SK-N-SH (cell line): Measurements from ENCODE around the gene PSMD8. TPM values are rescaled to one million over a fixed set of nuclear protein-coding genes. Genes with fewer than 3 reads are reported as not detected.

Experiments
- CTCF ChIA-PET: fragments of 300-600, 350-600 bp; formaldehyde crosslinking; extraction: SDS; loops from one replicate; lab custom pipeline; 2021; lab: Yijun Ruan, JAX
- POLR2A ChIA-PET: fragments of 350-600 bp; sonication (Branson Sonifier 250); formaldehyde crosslinking; extraction: SDS; loops from one replicate; lab custom pipeline; 2020; ENCODE audit warnings: antibody characterized with exemption, inconsistent platforms; lab: Yijun Ruan, JAX
- DNase-seq: peaks from one replicate; pipeline ENCODE4 v3.0.0; 2012
- H2AFZ ChIP-seq: fragments of 200-600 bp; sonication (generic); 2 replicates; pipeline ENCODE4 v1.8.1; 2016; ENCODE audit warnings: antibody characterized with exemption, mild to moderate bottlenecking, low read depth
- H3F3A ChIP-seq: fragments of 200-600 bp; sonication (generic); replicated peaks from 2 replicates; pipeline ENCODE3; 2016; ENCODE audit warnings: antibody characterized with exemption, mild to moderate bottlenecking; ENCODE audit not compliant: insufficient read depth
- H3K27ac ChIP-seq, 2 experiments: fragments of 200-500 bp in 1 of 2; fragments of 200-600 bp in 1 of 2; sonication (Bioruptor generic) in 1 of 2; sonication (generic), shearing (Covaris generic) in 1 of 2; 2 replicates each; pipeline versions ENCODE4 v1.5.1 to v1.6.1; 2014 to 2016; ENCODE audit warnings: low read depth in 2 of 2, inconsistent platforms in 1 of 2, low read length in 1 of 2, mild to moderate bottlenecking in 1 of 2, mixed read lengths in 1 of 2
- H3K27me3 ChIP-seq: fragments of 200-600 bp; sonication (generic), shearing (Covaris generic); 2 replicates; pipeline ENCODE4 v1.6.1; 2016; ENCODE audit warnings: mixed run types; ENCODE audit not compliant: insufficient read depth
- H3K36me3 ChIP-seq, 2 experiments: fragments of 200-500 bp in 1 of 2; fragments of 200-600 bp in 1 of 2; sonication (Bioruptor generic) in 1 of 2; sonication (generic) in 1 of 2; replicated peaks in 1 of 2; 2 replicates each; pipeline versions ENCODE3 to v1.5.1; 2014 to 2016; ENCODE audit warnings: low read length in 1 of 2, mild to moderate bottlenecking in 1 of 2; ENCODE audit not compliant: insufficient read depth in 2 of 2, control insufficient read depth in 1 of 2
- H3K4me1 ChIP-seq, 2 experiments: fragments of 200-500 bp in 1 of 2; fragments of 200-600 bp in 1 of 2; sonication (Bioruptor generic) in 1 of 2; sonication (generic), shearing (Covaris generic) in 1 of 2; 2 replicates each; pipeline versions ENCODE4 v1.5.1 to v1.6.1; 2014 to 2016; ENCODE audit warnings: low read depth in 1 of 2, low read length in 1 of 2, mixed run types in 1 of 2; ENCODE audit not compliant: insufficient read depth in 2 of 2, control insufficient read depth in 1 of 2
- H3K4me2 ChIP-seq: fragments of 200-600 bp; sonication (generic), shearing (Covaris generic); 2 replicates; pipeline ENCODE4 v1.6.1; 2017; ENCODE audit warnings: mixed run types
- H3K4me3 ChIP-seq, 2 experiments: fragments of 200-500 bp in 1 of 2; fragments of 200-600 bp in 1 of 2; sonication (Bioruptor generic) in 1 of 2; sonication (generic), shearing (Covaris generic) in 1 of 2; 2 replicates each; pipeline versions ENCODE4 v1.5.1 to v1.8.1; 2014 to 2016; ENCODE audit warnings: low read depth in 2 of 2, inconsistent platforms in 1 of 2, low read length in 1 of 2, mild to moderate bottlenecking in 1 of 2, mixed read lengths in 1 of 2, moderate library complexity in 1 of 2
- H3K79me2 ChIP-seq: fragments of 200-600 bp; sonication (generic); 2 replicates; pipeline ENCODE4 v1.8.1; 2017; ENCODE audit warnings: mild to moderate bottlenecking; ENCODE audit not compliant: insufficient read depth
- H3K9ac ChIP-seq: fragments of 200-600 bp; sonication (generic); 2 replicates; pipeline ENCODE4 v1.6.1; 2017; ENCODE audit warnings: mixed run types
- H3K9me2 ChIP-seq: fragments of 200-600 bp; sonication (generic); 2 replicates; pipeline ENCODE4 v1.6.1; 2017; ENCODE audit warnings: mixed run types
- H3K9me3 ChIP-seq: fragments of 200-600 bp; sonication (generic); 2 replicates; pipeline ENCODE4 v1.6.1; 2017; ENCODE audit warnings: mixed run types, mild to moderate bottlenecking, moderate library complexity
- H4K20me1 ChIP-seq: fragments of 200-600 bp; sonication (generic); 2 replicates; pipeline ENCODE4 v1.6.1; 2017; ENCODE audit warnings: mild to moderate bottlenecking, mixed run types; ENCODE audit not compliant: insufficient read depth
- CHD2 ChIP-seq: fragments of 150-350 bp; IDR thresholded peaks from 2 replicates; pipeline ENCODE4 v1.6.1; 2018; ENCODE audit warnings: low read length; ENCODE audit not compliant: partially characterized antibody
- EP300 ChIP-seq, 2 experiments: IDR thresholded peaks; 2 replicates each; pipeline versions ENCODE4 v1.4.0 to v1.6.1; 2012; ENCODE audit warnings: borderline replicate concordance in 1 of 2, low read depth in 1 of 2, low read length in 1 of 2
- GATA2 ChIP-seq: sonication (generic); formaldehyde crosslinking; IDR thresholded peaks from 2 replicates; pipeline ENCODE4 v1.5.0; 2020; ENCODE audit warnings: mild to moderate bottlenecking, missing genetic modification reagents
- MXI1 ChIP-seq: IDR thresholded peaks from 2 replicates; pipeline ENCODE4 v1.6.1; 2012; ENCODE audit warnings: mild to moderate bottlenecking, low read depth, low read length, improper control_type of control experiment
- NFIC ChIP-seq: IDR thresholded peaks from 2 replicates; pipeline ENCODE4 v1.4.0; 2012; ENCODE audit warnings: borderline replicate concordance
- NRF1 ChIP-seq: IDR thresholded peaks from 2 replicates; pipeline ENCODE4 v1.6.1; 2012; ENCODE audit warnings: low read depth, mild to moderate bottlenecking, low read length
- RAD21 ChIP-seq: IDR thresholded peaks from 2 replicates; pipeline ENCODE4 v1.6.1; 2012; ENCODE audit warnings: mild to moderate bottlenecking, low read length
- RCOR1 ChIP-seq: fragments of 150-350 bp; IDR thresholded peaks from 2 replicates; pipeline ENCODE4 v1.6.1; 2017; ENCODE audit warnings: antibody characterized with exemption, low read length
- RFX5 ChIP-seq: IDR thresholded peaks from 2 replicates; pipeline ENCODE4 v1.6.1; 2012; ENCODE audit warnings: mild to moderate bottlenecking, improper control_type of control experiment, low read length
- TCF12 ChIP-seq: IDR thresholded peaks from 2 replicates; pipeline ENCODE4 v1.4.0; 2012
- YY1 ChIP-seq: IDR thresholded peaks from 2 replicates; pipeline ENCODE4 v1.4.0; 2012; ENCODE audit warnings: low read depth, mild to moderate bottlenecking
- WGBS: methylation state at CpG from one replicate; pipeline ENCODE4 v1.1.6; 2017; ENCODE audit warnings: low lambda C conversion rate; 5-methylcytosine and 5-hydroxymethylcytosine counted together
- polyA plus RNA-seq, 3 experiments: library from polyadenylated mRNA; depleted of rRNA; stranded (reverse); fragments of >200 nt; gene quantifications; 2 replicates each; pipeline ENCODE4 v1.2.3, GENCODE V29; 2012
- TF ChIP-seq, protein P1 (sequence below): IDR thresholded peaks from 2 replicates; pipeline ENCODE4 v1.4.0; 2012; ENCODE audit warnings: low read depth, borderline replicate concordance
- TF ChIP-seq, protein P2 (sequence below): fragments of 150-350 bp; IDR thresholded peaks from 2 replicates; pipeline ENCODE4 v1.6.1; 2016; ENCODE audit warnings: mild to moderate bottlenecking, low read depth, low read length
- TF ChIP-seq, protein P3 (sequence below): IDR thresholded peaks from 2 replicates; pipeline ENCODE4 v1.4.0; 2012; ENCODE audit warnings: low read depth
- TF ChIP-seq, protein P4 (sequence below): IDR thresholded peaks from 2 replicates; pipeline ENCODE4; 2012
- TF ChIP-seq, protein P5 (sequence below): fragments of 150-350 bp; IDR thresholded peaks from 2 replicates; pipeline ENCODE4 v1.6.1; 2017; ENCODE audit warnings: antibody characterized with exemption, low read length, low read depth, borderline replicate concordance
- TF ChIP-seq, protein P6 (sequence below): fragments of 200-600 bp; sonication (generic); IDR thresholded peaks from 2 replicates; pipeline ENCODE4 v1.6.1; 2017; ENCODE audit warnings: antibody characterized with exemption, mild to moderate bottlenecking, moderate library complexity

The PSMD8 gene
- polyA plus RNA-seq, 1 of the 3 experiments (the other 2 are of a cell fraction), result 400 TPM

DNA sequence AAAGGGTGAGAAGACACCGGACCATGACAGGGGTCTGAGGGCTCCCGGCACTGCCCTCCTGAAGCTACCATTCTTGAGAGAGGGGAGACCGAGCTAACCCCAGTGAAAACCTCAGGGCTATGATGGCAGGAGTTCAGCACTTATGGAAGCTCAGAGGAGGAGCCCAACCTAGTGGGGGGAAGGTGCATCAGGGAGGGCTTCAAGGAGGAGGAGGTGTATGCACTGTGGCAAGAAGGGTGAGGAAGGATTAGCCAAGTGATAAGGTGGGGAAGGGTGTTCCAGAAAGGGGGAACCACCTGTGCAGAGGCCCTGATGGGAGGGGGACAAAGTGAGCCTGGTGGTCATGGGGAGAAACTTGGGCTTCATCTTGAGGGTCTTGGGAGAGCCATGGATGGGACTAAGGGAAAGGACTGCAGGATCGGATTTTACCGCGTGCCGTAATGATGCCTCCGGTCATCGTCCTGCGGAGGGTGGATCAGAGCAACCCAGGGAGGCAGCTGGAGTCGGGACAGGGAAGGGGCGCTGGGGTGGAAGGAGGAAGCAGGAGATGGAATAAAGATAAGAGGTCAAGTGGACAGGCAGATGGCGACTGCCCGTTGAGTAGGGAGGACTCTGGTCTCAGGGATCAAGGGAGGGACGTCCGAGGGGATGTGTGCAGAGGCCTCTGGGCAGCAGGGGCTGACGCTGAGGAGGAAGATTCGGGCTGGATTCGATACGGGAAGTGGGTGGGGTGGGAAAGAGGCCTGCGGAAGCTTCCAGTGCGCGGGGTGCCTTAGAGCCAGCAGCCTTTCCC is 13.3 kb upstream of the PSMD8 start:
- Histone ChIP-seq H3K4me3 (peak overlapping the region; percentile 58 to 89), H3F3A (peaks cover 6% of the 10 kb centered on the region), H4K20me1 (no peaks in the 10 kb centered on the region), H3K4me2 (peak overlapping the region; percentile 98), H2AFZ (peak overlapping the region; percentile 99; the same call in 1 of the 2 replicates), H3K27ac (peak overlapping the region in 1 of 2 experiments; percentile 14; a peak in 1 of 4 replicates), H3K9me2 (no peaks in the 10 kb centered on the region), H3K9me3 (no peaks in the 10 kb centered on the region), H3K9ac (no peak overlapping the region), H3K27me3 (peaks cover 39% of the 10 kb centered on the region), H3K79me2 (no peaks in the 10 kb centered on the region), H3K36me3 (no peaks in the 10 kb centered on the region), H3K4me1 (peaks cover 0 to 10% of the 10 kb centered on the region in 2 experiments; a peak in 1 of 4 replicates)
- ChIA-PET CTCF (interaction anchor here (0.7 to 1.9 kb wide), 5 partner anchors 11 to 459 kb away, joined by 3 to 5 read pairs (median 3); partner anchors contain the start of gene FAM98C), POLR2A (interaction anchor here (1.8 to 2.1 kb wide), 2 partner anchors 13 to 27 kb away, joined by 7 to 17 read pairs; partner anchors contain the start of genes GGN, PSMD8 and SPRED3)
- DNase-seq, result peak; percentile 48
- TF ChIP-seq, protein P1, sequence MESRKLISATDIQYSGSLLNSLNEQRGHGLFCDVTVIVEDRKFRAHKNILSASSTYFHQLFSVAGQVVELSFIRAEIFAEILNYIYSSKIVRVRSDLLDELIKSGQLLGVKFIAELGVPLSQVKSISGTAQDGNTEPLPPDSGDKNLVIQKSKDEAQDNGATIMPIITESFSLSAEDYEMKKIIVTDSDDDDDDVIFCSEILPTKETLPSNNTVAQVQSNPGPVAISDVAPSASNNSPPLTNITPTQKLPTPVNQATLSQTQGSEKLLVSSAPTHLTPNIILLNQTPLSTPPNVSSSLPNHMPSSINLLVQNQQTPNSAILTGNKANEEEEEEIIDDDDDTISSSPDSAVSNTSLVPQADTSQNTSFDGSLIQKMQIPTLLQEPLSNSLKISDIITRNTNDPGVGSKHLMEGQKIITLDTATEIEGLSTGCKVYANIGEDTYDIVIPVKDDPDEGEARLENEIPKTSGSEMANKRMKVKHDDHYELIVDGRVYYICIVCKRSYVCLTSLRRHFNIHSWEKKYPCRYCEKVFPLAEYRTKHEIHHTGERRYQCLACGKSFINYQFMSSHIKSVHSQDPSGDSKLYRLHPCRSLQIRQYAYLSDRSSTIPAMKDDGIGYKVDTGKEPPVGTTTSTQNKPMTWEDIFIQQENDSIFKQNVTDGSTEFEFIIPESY, result no peak
- TF ChIP-seq RFX5 (no peak), GATA2 (CRISPR knock-in tag) (peak; percentile 35; the same call in 1 of the 2 replicates)
- WGBS, result 5% methylated on average over 23 of the region's 23 CpGs

DNA sequence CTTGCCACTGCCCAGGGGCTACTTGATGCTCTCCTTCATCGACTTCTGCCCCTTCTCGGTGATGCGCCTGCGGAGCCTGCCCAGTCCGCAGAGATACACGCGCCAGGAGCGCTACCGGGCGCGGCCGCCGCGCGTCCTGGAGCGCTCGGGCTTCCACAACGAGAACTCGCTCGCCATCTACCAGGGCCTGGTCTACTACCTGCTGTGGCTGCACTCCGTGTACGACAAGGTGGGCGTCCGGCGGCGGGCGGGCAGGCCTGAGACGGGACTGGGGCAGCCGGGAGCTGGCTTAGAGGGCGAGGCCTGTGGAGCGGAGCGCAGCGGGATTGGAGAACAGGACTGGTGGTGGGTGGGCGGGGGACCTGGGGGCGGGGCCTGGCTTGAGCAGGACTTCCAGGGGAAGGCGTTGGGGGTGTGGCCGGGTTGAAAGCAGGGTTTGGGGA is 12.7 kb upstream of the PSMD8 start:
- Histone ChIP-seq H3K36me3 (no peaks in the 10 kb centered on the region), H4K20me1 (no peaks in the 10 kb centered on the region), H3K9me3 (no peaks in the 10 kb centered on the region), H2AFZ (peak overlapping the region; percentile 99), H3K9ac (no peak overlapping the region; the same call in 1 of the 2 replicates), H3K79me2 (no peaks in the 10 kb centered on the region), H3K4me3 (peak overlapping the region; percentile 58 to 89), H3K4me1 (peaks cover 0 to 10% of the 10 kb centered on the region in 2 experiments; a peak in 1 of 4 replicates), H3K4me2 (peak overlapping the region; percentile 98), H3F3A (peaks cover 6% of the 10 kb centered on the region), H3K9me2 (no peaks in the 10 kb centered on the region), H3K27ac (peak overlapping the region in 1 of 2 experiments; percentile 85; a peak in 1 of 4 replicates), H3K27me3 (peaks cover 36% of the 10 kb centered on the region)
- ChIA-PET POLR2A (interaction anchor here (0.5 to 2.1 kb wide), 5 partner anchors 13 to 669 kb away, joined by 3 to 17 read pairs (median 4); partner anchors contain the start of genes GGN, PSMD8 and SPRED3), CTCF (interaction anchor here (0.7 to 1.9 kb wide), 5 partner anchors 12 to 460 kb away, joined by 3 to 5 read pairs (median 3); partner anchors contain the start of gene FAM98C)
- peak; percentile 97 for DNase-seq
- WGBS, result 0% methylated on average over 13 of the region's 37 CpGs
- TF ChIP-seq TCF12 (no peak), CHD2 (no peak), EP300 (IDR thresholded peaks at IDR 0.05; ENCODE audit: borderline replicate concordance in 1 of 2, low read depth in 1 of 2, low read length in 1 of 2) (no peak), YY1 (no peak), RCOR1 (0 out of 2 replicates have a peak, but pooled peaks have one; percentile 7), NRF1 (0 out of 2 replicates have a peak, but pooled peaks have one; percentile 25), MXI1 (0 out of 2 replicates have a peak, but pooled peaks have one; percentile 44), NFIC (no peak), RAD21 (no peak)
- TF ChIP-seq, protein P2, sequence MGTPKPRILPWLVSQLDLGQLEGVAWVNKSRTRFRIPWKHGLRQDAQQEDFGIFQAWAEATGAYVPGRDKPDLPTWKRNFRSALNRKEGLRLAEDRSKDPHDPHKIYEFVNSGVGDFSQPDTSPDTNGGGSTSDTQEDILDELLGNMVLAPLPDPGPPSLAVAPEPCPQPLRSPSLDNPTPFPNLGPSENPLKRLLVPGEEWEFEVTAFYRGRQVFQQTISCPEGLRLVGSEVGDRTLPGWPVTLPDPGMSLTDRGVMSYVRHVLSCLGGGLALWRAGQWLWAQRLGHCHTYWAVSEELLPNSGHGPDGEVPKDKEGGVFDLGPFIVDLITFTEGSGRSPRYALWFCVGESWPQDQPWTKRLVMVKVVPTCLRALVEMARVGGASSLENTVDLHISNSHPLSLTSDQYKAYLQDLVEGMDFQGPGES, result no peak
- TF ChIP-seq, protein P3, sequence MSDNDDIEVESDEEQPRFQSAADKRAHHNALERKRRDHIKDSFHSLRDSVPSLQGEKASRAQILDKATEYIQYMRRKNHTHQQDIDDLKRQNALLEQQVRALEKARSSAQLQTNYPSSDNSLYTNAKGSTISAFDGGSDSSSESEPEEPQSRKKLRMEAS, result no peak; the same call in 1 of the 2 replicates
- TF ChIP-seq, protein P4, sequence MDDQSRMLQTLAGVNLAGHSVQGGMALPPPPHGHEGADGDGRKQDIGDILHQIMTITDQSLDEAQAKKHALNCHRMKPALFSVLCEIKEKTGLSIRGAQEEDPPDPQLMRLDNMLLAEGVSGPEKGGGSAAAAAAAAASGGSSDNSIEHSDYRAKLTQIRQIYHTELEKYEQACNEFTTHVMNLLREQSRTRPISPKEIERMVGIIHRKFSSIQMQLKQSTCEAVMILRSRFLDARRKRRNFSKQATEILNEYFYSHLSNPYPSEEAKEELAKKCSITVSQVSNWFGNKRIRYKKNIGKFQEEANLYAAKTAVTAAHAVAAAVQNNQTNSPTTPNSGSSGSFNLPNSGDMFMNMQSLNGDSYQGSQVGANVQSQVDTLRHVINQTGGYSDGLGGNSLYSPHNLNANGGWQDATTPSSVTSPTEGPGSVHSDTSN, result no peak
- TF ChIP-seq, protein P5, sequence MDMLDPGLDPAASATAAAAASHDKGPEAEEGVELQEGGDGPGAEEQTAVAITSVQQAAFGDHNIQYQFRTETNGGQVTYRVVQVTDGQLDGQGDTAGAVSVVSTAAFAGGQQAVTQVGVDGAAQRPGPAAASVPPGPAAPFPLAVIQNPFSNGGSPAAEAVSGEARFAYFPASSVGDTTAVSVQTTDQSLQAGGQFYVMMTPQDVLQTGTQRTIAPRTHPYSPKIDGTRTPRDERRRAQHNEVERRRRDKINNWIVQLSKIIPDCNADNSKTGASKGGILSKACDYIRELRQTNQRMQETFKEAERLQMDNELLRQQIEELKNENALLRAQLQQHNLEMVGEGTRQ, result no peak
- TF ChIP-seq, protein P6, sequence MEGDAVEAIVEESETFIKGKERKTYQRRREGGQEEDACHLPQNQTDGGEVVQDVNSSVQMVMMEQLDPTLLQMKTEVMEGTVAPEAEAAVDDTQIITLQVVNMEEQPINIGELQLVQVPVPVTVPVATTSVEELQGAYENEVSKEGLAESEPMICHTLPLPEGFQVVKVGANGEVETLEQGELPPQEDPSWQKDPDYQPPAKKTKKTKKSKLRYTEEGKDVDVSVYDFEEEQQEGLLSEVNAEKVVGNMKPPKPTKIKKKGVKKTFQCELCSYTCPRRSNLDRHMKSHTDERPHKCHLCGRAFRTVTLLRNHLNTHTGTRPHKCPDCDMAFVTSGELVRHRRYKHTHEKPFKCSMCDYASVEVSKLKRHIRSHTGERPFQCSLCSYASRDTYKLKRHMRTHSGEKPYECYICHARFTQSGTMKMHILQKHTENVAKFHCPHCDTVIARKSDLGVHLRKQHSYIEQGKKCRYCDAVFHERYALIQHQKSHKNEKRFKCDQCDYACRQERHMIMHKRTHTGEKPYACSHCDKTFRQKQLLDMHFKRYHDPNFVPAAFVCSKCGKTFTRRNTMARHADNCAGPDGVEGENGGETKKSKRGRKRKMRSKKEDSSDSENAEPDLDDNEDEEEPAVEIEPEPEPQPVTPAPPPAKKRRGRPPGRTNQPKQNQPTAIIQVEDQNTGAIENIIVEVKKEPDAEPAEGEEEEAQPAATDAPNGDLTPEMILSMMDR, result peak; percentile 16; the same call in 1 of the 2 replicates
